Measurements from ENCODE around the gene MB21D2.
"Not testable (repeated sequence)": the region's sequence is repeated elsewhere in the genome, so short reads cannot be mapped to it uniquely, and the experiment has no call there.

Gene MB21D2

GRCh38 chr3:192850451-192850981, 67.1 kb downstream of the MB21D2 start:
- no peak for DNase-seq (ENCODE audit: low read depth)
- in situ Hi-C loops (cut with HindIII; ENCODE audit: low sequenced_read_pairs), result no loop called here
- H3K4me3 ChIP-seq (ENCODE audit: low read depth, low read length), result no peak overlapping the region
- TF ChIP-seq CTCF (IDR thresholded peaks at IDR 0.05; ENCODE audit: low read depth, low read length, missing control alignments), result no peak

GRCh38 chr3:192849821-192850220, 67.8 kb downstream of the MB21D2 start:
- not testable (repeated sequence) for DNase-seq (ENCODE audit: low read depth)

GRCh38 chr3:192848371-192849233, 69.1 kb downstream of the MB21D2 start:
- H3K4me3 ChIP-seq (ENCODE audit: low read depth, low read length), result no peak overlapping the region
- no peak for TF ChIP-seq CTCF (IDR thresholded peaks at IDR 0.05; ENCODE audit: low read depth, low read length, missing control alignments)
- in situ Hi-C loops (cut with HindIII; ENCODE audit: low sequenced_read_pairs), result no loop called here
- DNase-seq (ENCODE audit: low read depth), result no peak

More at GRCh38 chr3:192849821-192850220, 67.8 kb downstream of the MB21D2 start:
- H3K4me3 ChIP-seq (ENCODE audit: low read depth, low read length); in situ Hi-C loops (cut with HindIII; ENCODE audit: low sequenced_read_pairs): not testable (repeated sequence)

GRCh38 chr3:192847941-192848340, 69.7 kb downstream of the MB21D2 start:
- in situ Hi-C loops (cut with HindIII; ENCODE audit: low sequenced_read_pairs), result no loop called here
- DNase-seq (ENCODE audit: low read depth), result no peak
- TF ChIP-seq CTCF (IDR thresholded peaks at IDR 0.05; ENCODE audit: low read depth, low read length, missing control alignments), result no peak
- H3K4me3 ChIP-seq (ENCODE audit: low read depth, low read length), result no peak overlapping the region

- H3K4me3 ChIP-seq (ENCODE audit: low read depth, low read length), result no peak overlapping the region
- no peak for TF ChIP-seq CTCF (IDR thresholded peaks at IDR 0.05; ENCODE audit: low read depth, low read length, missing control alignments)
- DNase-seq (ENCODE audit: low read depth), result no peak
- in situ Hi-C loops (cut with HindIII; ENCODE audit: low sequenced_read_pairs), result no loop called here
These were observed 72.2 kb downstream of the MB21D2 start for GRCh38 chr3:192845526-192845855.

- in situ Hi-C loops (cut with HindIII; ENCODE audit: low sequenced_read_pairs), result no loop called here
- no peak for TF ChIP-seq CTCF (IDR thresholded peaks at IDR 0.05; ENCODE audit: low read depth, low read length, missing control alignments)
- DNase-seq (ENCODE audit: low read depth), result no peak
- H3K4me3 ChIP-seq (ENCODE audit: low read depth, low read length), result no peak overlapping the region
These were observed 72.7 kb downstream of the MB21D2 start for GRCh38 chr3:192844836-192845525.

- no peak for TF ChIP-seq CTCF (IDR thresholded peaks at IDR 0.05; ENCODE audit: low read depth, low read length, missing control alignments)
- in situ Hi-C loops (cut with HindIII; ENCODE audit: low sequenced_read_pairs), result no loop called here
These were observed 73.2 kb downstream of the MB21D2 start for GRCh38 chr3:192844486-192844765.

More at GRCh38 chr3:192844486-192844765, 73.2 kb downstream of the MB21D2 start:
- no peak for DNase-seq (ENCODE audit: low read depth)
- H3K4me3 ChIP-seq (ENCODE audit: low read depth, low read length), result no peak overlapping the region

All from astrocyte of the cerebellum (primary cell).